HG03520 (cell line): ENCODE measurements around the gene CYBB.

Experiments
- ATAC-seq: cut with Tn5 transposase; IDR thresholded peaks from one replicate; pipeline ENCODE4 v1.9.1; 2021; ENCODE audit warnings: mild to moderate bottlenecking, moderate library complexity; ENCODE audit not compliant: unreplicated experiment

CYBB gene

GRCh38 chrX:37834937-37835336, 55.1 kb downstream of the CYBB start:
- ATAC-seq = no peak

GRCh38 chrX:37840931-37841330, 61.1 kb downstream of the CYBB start:
- no peak for ATAC-seq

GRCh38 chrX:37844622-37845021, 64.8 kb downstream of the CYBB start:
- ATAC-seq = no peak

- ATAC-seq = no peak
Observed at GRCh38 chrX:37846141-37846540, 66.3 kb downstream of the CYBB start.

GRCh38 chrX:37846558-37846933, 66.7 kb downstream of the CYBB start:
- ATAC-seq = no peak

GRCh38 chrX:37846934-37847732, 67.3 kb downstream of the CYBB start, which contains the start of gene DYNLT3:
DYNLT3 (minus strand) TSS chrX:37847571; CDS start chrX:37847510, 61 bp downstream.
- peak; percentile 99 for ATAC-seq

GRCh38 chrX:37847733-37848197, 67.9 kb downstream of the CYBB start:
- ATAC-seq = no peak

GRCh38 chrX:37854148-37854547, 74.3 kb downstream of the CYBB start:
- ATAC-seq = no peak

GRCh38 chrX:37854748-37855147, 74.9 kb downstream of the CYBB start:
- no peak for ATAC-seq

- ATAC-seq = no peak
Observed at GRCh38 chrX:37860721-37861120, 80.9 kb downstream of the CYBB start.

GRCh38 chrX:37862851-37863250, 83.0 kb downstream of the CYBB start:
- ATAC-seq = no peak
